NOMO-1 (cell line): ENCODE results near the gene CCDC121.
"Not testable (repeated sequence)": the region's sequence is repeated elsewhere in the genome, so short reads cannot be mapped to it uniquely, and the experiment has no call there.

Experiments used
- DNase-seq, 2 experiments: peaks; one replicate each; lab custom pipeline; 2025; ENCODE audit not compliant: unreplicated experiment in 2 of 2; lab: John Stamatoyannopoulos, UW

CCDC121 gene

GRCh38 chr2:27638037-27638637, 9.3 kb upstream of the CCDC121 start:
- no peak for DNase-seq

- no peak for DNase-seq
These were observed 8.0 kb upstream of the CCDC121 start for GRCh38 chr2:27636766-27637165.

- DNase-seq, result no peak
These were observed 5.5 kb upstream of the CCDC121 start for GRCh38 chr2:27634291-27634690.

- DNase-seq, result not testable (repeated sequence)
These were observed 1.4 kb upstream of the CCDC121 start for GRCh38 chr2:27630257-27630656.

GRCh38 chr2:27627963-27628766, 647 bp downstream of the CCDC121 start:
- peak in 1 of 2 experiments; percentile 56 for DNase-seq

DNA sequence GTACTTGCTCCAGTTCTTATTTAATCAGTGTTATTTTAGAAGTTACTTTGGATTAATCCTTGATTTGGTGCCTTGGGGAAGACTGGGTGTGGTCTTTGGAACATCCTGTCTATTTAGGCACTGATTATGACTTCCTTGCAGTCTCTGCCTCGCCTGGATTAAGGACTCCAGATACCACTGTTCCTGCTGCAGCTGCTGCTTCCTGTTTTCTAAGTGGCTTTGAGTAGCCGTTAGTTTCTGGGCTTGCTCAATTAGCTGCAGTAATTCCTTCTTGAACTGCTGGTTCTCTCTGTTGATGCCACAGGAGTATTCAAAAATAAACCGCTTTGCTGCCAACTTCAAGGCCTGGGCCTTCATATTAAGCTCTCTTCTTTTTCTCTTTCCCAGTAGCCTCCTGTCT, 1.9 kb downstream of the CCDC121 start:
- DNase-seq, result peak; percentile 12 to 43

GRCh38 chr2:27626323-27626722, 2.5 kb downstream of the CCDC121 start:
- not testable (repeated sequence) for DNase-seq

DNA sequence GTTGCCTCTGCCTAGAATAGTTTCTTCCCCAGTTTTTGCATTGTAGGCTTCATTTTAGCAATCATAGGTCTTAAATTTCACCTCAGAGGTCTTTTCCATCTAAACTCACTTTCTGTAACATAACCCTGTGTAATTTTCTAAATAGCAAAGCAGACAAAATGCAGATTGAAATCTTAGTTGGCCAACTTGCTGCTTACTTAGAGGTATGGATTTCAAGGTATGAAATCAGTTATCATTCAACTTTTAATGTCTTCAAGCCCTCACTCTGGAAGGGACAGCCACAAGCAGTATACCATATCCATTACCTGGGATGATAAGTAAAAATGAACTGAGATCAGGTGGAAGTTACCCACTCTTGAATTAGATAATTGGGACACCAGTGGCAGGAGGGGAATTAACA, 3.9 kb downstream of the CCDC121 start:
- no peak for DNase-seq

GRCh38 chr2:27622921-27623384, 5.9 kb downstream of the CCDC121 start:
- DNase-seq, result no peak

- no peak for DNase-seq
These were observed 7.3 kb downstream of the CCDC121 start for GRCh38 chr2:27621524-27621923.

DNA sequence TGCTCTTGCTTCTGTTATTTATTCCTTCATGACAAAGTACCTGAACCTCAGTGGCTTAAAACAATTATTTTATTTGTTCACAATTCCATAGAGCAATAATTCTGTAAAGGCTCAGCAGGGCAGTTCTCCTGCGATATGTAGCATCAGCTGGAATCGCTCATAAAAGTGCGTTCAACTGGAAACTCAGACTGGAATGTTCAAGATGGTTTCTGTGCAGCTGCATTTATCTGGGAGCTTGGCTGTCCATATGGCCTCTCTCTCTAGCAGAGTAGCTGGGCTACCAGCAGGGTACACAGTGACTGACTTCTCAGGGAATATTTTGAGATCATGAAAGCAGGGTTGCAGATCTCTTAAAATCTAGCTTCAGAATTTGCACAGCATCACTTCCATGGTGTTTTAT, 13.5 kb downstream of the CCDC121 start:
- DNase-seq, result no peak

GRCh38 chr2:27613985-27614384, 14.8 kb downstream of the CCDC121 start:
- DNase-seq, result no peak

GRCh38 chr2:27606611-27607010, 22.2 kb downstream of the CCDC121 start:
- DNase-seq, result no peak

- DNase-seq, result no peak
These were observed 32.2 kb downstream of the CCDC121 start for GRCh38 chr2:27596627-27597026.

DNA sequence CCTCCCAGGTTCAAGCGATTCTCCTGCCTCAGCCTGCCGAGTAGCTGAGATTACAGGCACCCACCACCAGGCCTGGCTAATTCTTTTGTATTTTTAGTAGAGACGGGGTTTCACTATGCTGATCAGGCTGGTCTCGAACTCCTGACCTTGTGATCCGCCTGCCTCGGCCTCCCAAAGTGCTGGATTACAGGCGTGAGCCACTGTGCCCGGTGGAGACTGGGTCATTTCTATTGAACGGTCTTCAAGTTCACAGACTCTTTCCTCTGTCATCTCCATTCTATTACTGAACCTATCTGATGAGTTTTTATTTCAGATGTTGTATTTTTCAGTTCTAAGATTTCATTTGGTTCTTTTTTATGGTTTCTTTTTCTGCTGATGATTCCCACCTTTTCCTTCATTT, 33.4 kb downstream of the CCDC121 start:
- DNase-seq, result not testable (repeated sequence)

DNA sequence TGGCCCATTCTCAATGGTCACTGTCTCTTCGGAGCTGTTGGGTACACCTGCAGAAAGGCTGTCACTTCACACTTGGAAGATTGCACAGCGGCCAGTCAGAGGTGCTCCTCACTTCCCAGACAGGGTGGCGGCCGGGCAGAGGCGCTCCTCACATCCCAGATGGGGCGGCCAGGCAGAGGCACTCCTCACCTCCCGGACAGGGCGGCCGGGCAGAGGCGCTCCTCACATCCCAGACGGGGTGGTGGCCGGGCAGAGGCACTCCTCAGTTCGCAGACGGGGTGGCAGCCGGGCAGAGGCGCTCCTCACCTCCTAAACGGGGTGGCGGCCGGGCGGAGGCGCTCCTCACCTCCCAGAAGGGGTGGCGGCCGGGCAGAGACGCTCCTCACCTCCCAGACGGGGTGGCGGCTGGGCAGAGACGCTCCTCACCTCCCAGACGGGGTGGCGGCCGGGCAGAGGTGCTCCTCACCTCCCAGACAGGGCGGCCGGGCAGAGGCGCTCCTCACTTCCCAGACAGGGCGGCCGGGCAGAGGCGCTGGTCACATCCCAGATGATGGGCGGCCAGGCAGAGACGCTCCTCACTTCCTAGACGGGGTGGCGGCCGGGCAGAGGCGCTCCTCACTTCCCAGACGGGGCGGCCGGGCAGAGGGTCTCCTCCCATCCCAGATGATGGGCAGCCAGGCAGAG, 34.6 kb downstream of the CCDC121 start:
- not testable (repeated sequence) for DNase-seq

- DNase-seq, result no peak
These were observed 35.6 kb downstream of the CCDC121 start for GRCh38 chr2:27593240-27593639.

GRCh38 chr2:27591745-27592144, 37.1 kb downstream of the CCDC121 start:
- peak in 1 of 2 experiments; percentile 6 for DNase-seq

DNA sequence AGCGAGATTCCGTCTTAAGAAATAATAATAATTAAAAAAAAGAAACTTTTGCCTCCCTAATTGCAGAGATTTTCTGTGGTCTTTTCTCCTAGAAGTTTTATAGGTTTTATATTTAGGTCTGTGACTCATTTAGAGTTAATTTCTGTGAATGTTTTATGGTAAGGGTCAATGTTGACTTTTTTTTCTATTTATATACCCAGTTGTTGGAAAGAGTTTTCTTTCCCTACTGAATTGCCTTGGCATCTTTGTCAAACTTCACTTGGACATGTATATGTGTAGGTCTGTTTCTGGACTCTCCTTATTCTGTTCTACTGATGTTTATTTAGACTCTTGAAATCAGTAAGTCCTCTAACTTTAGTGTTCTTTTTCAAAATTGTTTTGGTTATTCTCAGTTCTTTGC, 40.5 kb downstream of the CCDC121 start:
- DNase-seq, result no peak

GRCh38 chr2:27587025-27587424, 41.8 kb downstream of the CCDC121 start:
- no peak for DNase-seq

DNA sequence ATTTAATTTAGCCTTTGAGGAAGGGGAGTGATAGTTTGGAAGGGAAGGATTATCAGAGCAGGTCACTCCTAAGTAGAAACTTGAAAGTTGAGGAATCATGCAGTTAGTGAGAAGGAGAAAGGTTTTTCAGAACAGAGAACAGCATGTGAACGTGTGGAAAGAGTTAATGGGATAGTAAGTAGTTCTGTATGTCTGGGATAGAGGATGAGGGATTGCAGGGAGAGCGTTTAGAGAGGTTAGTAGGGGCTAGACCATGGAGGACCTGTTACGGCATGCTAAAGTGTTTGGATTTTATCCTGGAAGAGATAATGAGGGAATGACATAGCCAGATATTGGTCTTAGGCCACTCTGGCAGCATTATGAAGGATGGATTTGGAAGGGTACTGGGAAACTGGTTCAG, 44.2 kb downstream of the CCDC121 start:
- no peak for DNase-seq
